ENCODE results near the gene NAA80.

DNA sequence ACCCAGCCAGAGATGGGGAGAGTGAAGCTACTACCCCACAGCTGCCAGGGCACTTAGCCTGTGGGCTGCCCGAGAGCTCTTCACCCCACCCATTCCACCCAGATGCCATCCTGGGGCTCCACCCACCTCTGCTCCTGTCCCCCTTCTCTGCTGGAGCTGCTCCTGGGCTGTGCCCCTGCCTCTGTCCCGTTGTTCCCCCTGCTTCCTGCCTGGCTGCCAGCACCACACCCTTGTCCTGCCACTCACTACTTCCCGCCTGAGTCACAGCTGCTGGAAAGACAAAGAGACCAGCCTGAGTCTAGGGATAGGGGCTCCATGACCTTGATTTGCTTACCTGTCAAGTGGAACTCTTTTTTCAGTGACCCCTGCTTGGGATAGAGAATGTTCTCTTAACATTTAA lies 50.8 kb downstream of the NAA80 start:
- TF ChIP-seq EP300 (IDR thresholded peaks at IDR 0.05) (no peak), POLR2A (IDR thresholded peaks at IDR 0.05; ENCODE audit: low read length) (no peak), HDAC2 (IDR thresholded peaks at IDR 0.05) (no peak), KDM1A (IDR thresholded peaks at IDR 0.05; ENCODE audit: low read depth) (no peak), JUN (IDR thresholded peaks at IDR 0.05) (no peak), CHD2 (IDR thresholded peaks at IDR 0.05; ENCODE audit: low read length, partially characterized antibody) (no peak), HOXB5 (CRISPR knock-in tag; IDR thresholded peaks at IDR 0.05) (no peak), CEBPB (IDR thresholded peaks at IDR 0.05) (no peak), JUNB (IDR thresholded peaks at IDR 0.05) (no peak), FOXS1 (CRISPR knock-in tag; IDR thresholded peaks at IDR 0.05) (no peak)
- TF ChIP-seq, protein P1, sequence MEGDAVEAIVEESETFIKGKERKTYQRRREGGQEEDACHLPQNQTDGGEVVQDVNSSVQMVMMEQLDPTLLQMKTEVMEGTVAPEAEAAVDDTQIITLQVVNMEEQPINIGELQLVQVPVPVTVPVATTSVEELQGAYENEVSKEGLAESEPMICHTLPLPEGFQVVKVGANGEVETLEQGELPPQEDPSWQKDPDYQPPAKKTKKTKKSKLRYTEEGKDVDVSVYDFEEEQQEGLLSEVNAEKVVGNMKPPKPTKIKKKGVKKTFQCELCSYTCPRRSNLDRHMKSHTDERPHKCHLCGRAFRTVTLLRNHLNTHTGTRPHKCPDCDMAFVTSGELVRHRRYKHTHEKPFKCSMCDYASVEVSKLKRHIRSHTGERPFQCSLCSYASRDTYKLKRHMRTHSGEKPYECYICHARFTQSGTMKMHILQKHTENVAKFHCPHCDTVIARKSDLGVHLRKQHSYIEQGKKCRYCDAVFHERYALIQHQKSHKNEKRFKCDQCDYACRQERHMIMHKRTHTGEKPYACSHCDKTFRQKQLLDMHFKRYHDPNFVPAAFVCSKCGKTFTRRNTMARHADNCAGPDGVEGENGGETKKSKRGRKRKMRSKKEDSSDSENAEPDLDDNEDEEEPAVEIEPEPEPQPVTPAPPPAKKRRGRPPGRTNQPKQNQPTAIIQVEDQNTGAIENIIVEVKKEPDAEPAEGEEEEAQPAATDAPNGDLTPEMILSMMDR (IDR thresholded peaks at IDR 0.05): no peak
- TF ChIP-seq, protein P2, sequence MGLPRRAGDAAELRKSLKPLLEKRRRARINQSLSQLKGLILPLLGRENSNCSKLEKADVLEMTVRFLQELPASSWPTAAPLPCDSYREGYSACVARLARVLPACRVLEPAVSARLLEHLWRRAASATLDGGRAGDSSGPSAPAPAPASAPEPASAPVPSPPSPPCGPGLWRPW (IDR thresholded peaks at IDR 0.05): no peak

Data from A549 (cell line).